ENCODE measurements around the gene ABHD12.

DNA sequence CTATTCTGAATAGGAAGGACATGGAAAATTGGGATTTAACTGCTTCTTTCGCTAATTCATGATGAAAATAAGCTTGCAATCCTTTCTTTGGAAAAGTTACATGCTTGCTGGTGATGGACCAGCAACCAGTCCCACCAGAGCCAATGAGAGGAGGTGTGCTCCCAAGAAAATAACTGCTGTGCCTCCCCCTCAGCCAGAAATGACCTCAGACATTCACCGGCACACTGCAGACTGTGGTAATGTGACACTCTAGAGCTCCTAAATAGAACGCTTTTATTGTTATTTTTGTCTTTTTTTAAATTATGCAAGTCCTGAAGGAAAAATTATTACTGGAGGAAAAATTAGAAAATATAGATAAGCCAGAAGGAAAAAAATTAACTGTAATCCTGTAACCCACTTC, 140.1 kb downstream of the ABHD12 start:
- TF ChIP-seq, protein P1, sequence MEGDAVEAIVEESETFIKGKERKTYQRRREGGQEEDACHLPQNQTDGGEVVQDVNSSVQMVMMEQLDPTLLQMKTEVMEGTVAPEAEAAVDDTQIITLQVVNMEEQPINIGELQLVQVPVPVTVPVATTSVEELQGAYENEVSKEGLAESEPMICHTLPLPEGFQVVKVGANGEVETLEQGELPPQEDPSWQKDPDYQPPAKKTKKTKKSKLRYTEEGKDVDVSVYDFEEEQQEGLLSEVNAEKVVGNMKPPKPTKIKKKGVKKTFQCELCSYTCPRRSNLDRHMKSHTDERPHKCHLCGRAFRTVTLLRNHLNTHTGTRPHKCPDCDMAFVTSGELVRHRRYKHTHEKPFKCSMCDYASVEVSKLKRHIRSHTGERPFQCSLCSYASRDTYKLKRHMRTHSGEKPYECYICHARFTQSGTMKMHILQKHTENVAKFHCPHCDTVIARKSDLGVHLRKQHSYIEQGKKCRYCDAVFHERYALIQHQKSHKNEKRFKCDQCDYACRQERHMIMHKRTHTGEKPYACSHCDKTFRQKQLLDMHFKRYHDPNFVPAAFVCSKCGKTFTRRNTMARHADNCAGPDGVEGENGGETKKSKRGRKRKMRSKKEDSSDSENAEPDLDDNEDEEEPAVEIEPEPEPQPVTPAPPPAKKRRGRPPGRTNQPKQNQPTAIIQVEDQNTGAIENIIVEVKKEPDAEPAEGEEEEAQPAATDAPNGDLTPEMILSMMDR (IDR thresholded peaks at IDR 0.05) = no peak
- no peak for TF ChIP-seq POLR2A (IDR thresholded peaks at IDR 0.05)

Data from heart left ventricle (tissue), 13 donors.